ENCODE results near the gene POC1A.
"Not testable (repeated sequence)": the region's sequence is repeated elsewhere in the genome, so short reads cannot be mapped to it uniquely, and the experiment has no call there.

POC1A gene

GRCh38 chr3:52044869-52045619 lies 109.2 kb downstream of the POC1A start:
- ATAC-seq (ENCODE audit: low read depth): no peak
- Histone ChIP-seq H3K27ac (ENCODE audit: poor library complexity, severe bottlenecking) (peak overlapping the region; percentile 99), H3K9me3 (ENCODE audit: severe bottlenecking) (no peaks in the 10 kb centered on the region), H3K4me3 (ENCODE audit: severe bottlenecking) (no peak overlapping the region), H3K4me1 (ENCODE audit: insufficient read depth, poor library complexity, severe bottlenecking) (peaks cover 40% of the 10 kb centered on the region), H3K36me3 (ENCODE audit: low read depth) (peaks cover 21% of the 10 kb centered on the region), H3K27me3 (ENCODE audit: insufficient read depth, poor library complexity, severe bottlenecking) (no peaks in the 10 kb centered on the region)
- TF ChIP-seq CTCF (IDR thresholded peaks at IDR 0.05; ENCODE audit: poor library complexity, severe bottlenecking): no peak
- no peak for DNase-seq (ENCODE audit: low spot score)

- Histone ChIP-seq H3K4me1 (ENCODE audit: insufficient read depth, poor library complexity, severe bottlenecking) (peaks cover 44% of the 10 kb centered on the region), H3K36me3 (ENCODE audit: low read depth) (peaks cover 8% of the 10 kb centered on the region), H3K9me3 (ENCODE audit: severe bottlenecking) (no peaks in the 10 kb centered on the region), H3K27me3 (ENCODE audit: insufficient read depth, poor library complexity, severe bottlenecking) (no peaks in the 10 kb centered on the region), H3K27ac (ENCODE audit: poor library complexity, severe bottlenecking) (peak overlapping the region; percentile 99), H3K4me3 (ENCODE audit: severe bottlenecking) (no peak overlapping the region)
- DNase-seq (ENCODE audit: low spot score): no peak
- no peak for ATAC-seq (ENCODE audit: low read depth)
- no peak for TF ChIP-seq CTCF (IDR thresholded peaks at IDR 0.05; ENCODE audit: poor library complexity, severe bottlenecking)
Measured at GRCh38 chr3:52043750-52044149, 110.5 kb downstream of the POC1A start.

GRCh38 chr3:52043039-52043438 lies 111.2 kb downstream of the POC1A start:
- H3K4me3 ChIP-seq (ENCODE audit: severe bottlenecking); H3K9me3 ChIP-seq (ENCODE audit: severe bottlenecking); H3K27me3 ChIP-seq (ENCODE audit: insufficient read depth, poor library complexity, severe bottlenecking); H3K36me3 ChIP-seq (ENCODE audit: low read depth); ATAC-seq (ENCODE audit: low read depth); DNase-seq (ENCODE audit: low spot score): not testable (repeated sequence)
- Histone ChIP-seq H3K27ac (ENCODE audit: poor library complexity, severe bottlenecking) (peak overlapping the region; percentile 99), H3K4me1 (ENCODE audit: insufficient read depth, poor library complexity, severe bottlenecking) (peaks cover 44% of the 10 kb centered on the region)

- no peak overlapping the region for H3K4me3 ChIP-seq (ENCODE audit: severe bottlenecking)
- H3K4me1 ChIP-seq (ENCODE audit: insufficient read depth, poor library complexity, severe bottlenecking): peaks cover 37% of the 10 kb centered on the region
- DNase-seq (ENCODE audit: low spot score) (no peak), ATAC-seq (ENCODE audit: low read depth) (no peak)
- no peaks in the 10 kb centered on the region for H3K36me3 ChIP-seq (ENCODE audit: low read depth)
- H3K9me3 ChIP-seq (ENCODE audit: severe bottlenecking): no peaks in the 10 kb centered on the region
- H3K27me3 ChIP-seq (ENCODE audit: insufficient read depth, poor library complexity, severe bottlenecking): no peaks in the 10 kb centered on the region
- TF ChIP-seq CTCF (IDR thresholded peaks at IDR 0.05; ENCODE audit: poor library complexity, severe bottlenecking): peak; percentile 5
- H3K27ac ChIP-seq (ENCODE audit: poor library complexity, severe bottlenecking): peak overlapping the region; percentile 31
Measured at GRCh38 chr3:52041118-52041731, 113.0 kb downstream of the POC1A start.

- ATAC-seq (ENCODE audit: low read depth): no peak
Measured at GRCh38 chr3:52040600-52040999, 113.6 kb downstream of the POC1A start.

More at GRCh38 chr3:52040600-52040999, 113.6 kb downstream of the POC1A start:
- Histone ChIP-seq H3K27me3 (ENCODE audit: insufficient read depth, poor library complexity, severe bottlenecking) (no peaks in the 10 kb centered on the region), H3K9me3 (ENCODE audit: severe bottlenecking) (no peaks in the 10 kb centered on the region), H3K4me1 (ENCODE audit: insufficient read depth, poor library complexity, severe bottlenecking) (peaks cover 31% of the 10 kb centered on the region), H3K36me3 (ENCODE audit: low read depth) (no peaks in the 10 kb centered on the region), H3K4me3 (ENCODE audit: severe bottlenecking) (no peak overlapping the region), H3K27ac (ENCODE audit: poor library complexity, severe bottlenecking) (peak overlapping the region; percentile 31)
- DNase-seq (ENCODE audit: low spot score): no peak
- no peak for TF ChIP-seq CTCF (IDR thresholded peaks at IDR 0.05; ENCODE audit: poor library complexity, severe bottlenecking)
